Lower leg skin (tissue), 3 donors: ENCODE data around the gene FEN1.

Experiments
- CTCF ChIP-seq, 3 donors: fragments of 450-650 bp; IDR thresholded peaks; one replicate each; pipeline ENCODE4 v1.5.1; 2016; ENCODE audit warnings: antibody characterized with exemption in 3 of 3, mild to moderate bottlenecking in 3 of 3, moderate library complexity in 2 of 3
- POLR2A ChIP-seq, 2 donors: fragments of 450-650 bp; IDR thresholded peaks; one replicate each; pipeline ENCODE4 v1.6.1; 2016 to 2017; ENCODE audit warnings: antibody characterized with exemption in 2 of 2, mild to moderate bottlenecking in 1 of 2, moderate library complexity in 1 of 2

GRCh38 chr11:61784506-61784805, 8.3 kb upstream of the FEN1 start:
- no peak for TF ChIP-seq CTCF (IDR thresholded peaks at IDR 0.05)
- no peak for TF ChIP-seq POLR2A (IDR thresholded peaks at IDR 0.05)
